GF-D8 (cell line): Measurements from ENCODE around the gene CCNT1.

Experiments
- DNase-seq: peaks from one replicate; lab custom pipeline; 2025; lab: John Stamatoyannopoulos, UW

CCNT1 gene

DNA sequence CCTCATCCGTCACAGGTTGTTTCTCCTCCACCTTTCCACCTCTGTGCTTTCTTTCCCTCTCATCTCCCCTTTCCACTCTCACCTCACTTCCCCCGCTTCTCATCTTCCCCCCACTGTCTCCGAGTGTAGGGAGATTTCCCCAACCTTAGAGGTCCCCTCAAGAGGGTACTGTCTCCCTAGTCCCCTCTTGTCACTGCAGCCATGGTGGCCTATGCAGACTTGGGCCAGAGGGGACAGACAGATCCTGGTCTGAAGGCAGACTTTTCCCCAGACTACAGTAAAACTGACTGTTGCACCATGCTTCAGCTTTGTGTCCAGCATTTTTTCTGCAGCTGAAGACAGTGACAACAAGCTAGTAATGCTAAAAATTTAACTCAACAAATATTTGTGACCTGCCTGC, 75.7 kb downstream of the CCNT1 start:
- no peak for DNase-seq

DNA sequence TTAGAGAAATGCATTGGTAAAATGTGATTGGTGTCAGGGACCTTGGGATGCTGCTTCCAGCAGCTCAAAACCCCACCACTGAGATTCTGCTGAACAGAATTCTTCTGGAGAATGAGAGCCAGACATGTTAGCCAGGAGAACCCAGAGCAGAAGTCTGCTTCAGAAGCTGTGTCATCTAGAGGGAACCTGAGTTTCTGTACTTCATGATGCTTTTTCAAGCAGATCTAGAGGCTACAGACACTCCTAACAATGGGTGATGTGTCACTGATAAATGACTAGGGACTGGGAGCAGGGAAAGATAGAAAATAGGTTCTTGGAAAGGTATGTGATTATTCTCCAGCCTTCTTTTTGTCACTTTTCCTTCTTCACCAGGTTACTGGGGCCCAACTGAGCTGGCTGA, 76.1 kb downstream of the CCNT1 start:
- no peak for DNase-seq
